Measurements from ENCODE around the gene DEFB129.
"Not testable (repeated sequence)": the region's sequence is repeated elsewhere in the genome, so short reads cannot be mapped to it uniquely, and the experiment has no call there.

DEFB129 gene

GRCh38 chr20:251354-251753, 24.3 kb downstream of the DEFB129 start:
- Histone ChIP-seq H3K36me3 (ENCODE audit: control insufficient read depth, insufficient read depth, low read length) (no peaks in the 10 kb centered on the region), H3K4me3 (ENCODE audit: insufficient read depth, low read depth, low read length, poor library complexity, severe bottlenecking) (no peak overlapping the region), H3K4me1 (ENCODE audit: control insufficient read depth, insufficient read depth, low read length, poor library complexity, severe bottlenecking) (no peaks in the 10 kb centered on the region), H3K9me3 (ENCODE audit: control insufficient read depth, low read length) (no peaks in the 10 kb centered on the region), H3K27me3 (replicated peaks; ENCODE audit: control insufficient read depth, insufficient read depth, low read length, poor library complexity, severe bottlenecking) (no peaks in the 10 kb centered on the region), H3K27ac (ENCODE audit: insufficient read depth, low read length, poor library complexity, severe bottlenecking) (no peak overlapping the region)
- no peak for DNase-seq

- Histone ChIP-seq H3K4me3 (ENCODE audit: insufficient read depth, low read depth, low read length, poor library complexity, severe bottlenecking) (no peak overlapping the region), H3K9me3 (ENCODE audit: control insufficient read depth, low read length) (no peaks in the 10 kb centered on the region), H3K27ac (ENCODE audit: insufficient read depth, low read length, poor library complexity, severe bottlenecking) (no peak overlapping the region), H3K36me3 (ENCODE audit: control insufficient read depth, insufficient read depth, low read length) (no peaks in the 10 kb centered on the region), H3K4me1 (ENCODE audit: control insufficient read depth, insufficient read depth, low read length, poor library complexity, severe bottlenecking) (no peaks in the 10 kb centered on the region), H3K27me3 (replicated peaks; ENCODE audit: control insufficient read depth, insufficient read depth, low read length, poor library complexity, severe bottlenecking) (no peaks in the 10 kb centered on the region)
- no peak for DNase-seq
Observed at GRCh38 chr20:252801-253200, 25.7 kb downstream of the DEFB129 start.

- H3K4me3 ChIP-seq (ENCODE audit: insufficient read depth, low read depth, low read length, poor library complexity, severe bottlenecking); DNase-seq; H3K27ac ChIP-seq (ENCODE audit: insufficient read depth, low read length, poor library complexity, severe bottlenecking); H3K36me3 ChIP-seq (ENCODE audit: control insufficient read depth, insufficient read depth, low read length); H3K9me3 ChIP-seq (ENCODE audit: control insufficient read depth, low read length); H3K27me3 ChIP-seq (replicated peaks; ENCODE audit: control insufficient read depth, insufficient read depth, low read length, poor library complexity, severe bottlenecking); H3K4me1 ChIP-seq (ENCODE audit: control insufficient read depth, insufficient read depth, low read length, poor library complexity, severe bottlenecking): not testable (repeated sequence)
Observed at GRCh38 chr20:253447-253846, 26.4 kb downstream of the DEFB129 start.

- DNase-seq = no peak
- Histone ChIP-seq H3K27me3 (replicated peaks; ENCODE audit: control insufficient read depth, insufficient read depth, low read length, poor library complexity, severe bottlenecking) (no peaks in the 10 kb centered on the region), H3K4me3 (ENCODE audit: insufficient read depth, low read depth, low read length, poor library complexity, severe bottlenecking) (no peak within 1 kb of the TSS), H3K36me3 (ENCODE audit: control insufficient read depth, insufficient read depth, low read length) (no peaks in the 10 kb centered on the region), H3K9me3 (ENCODE audit: control insufficient read depth, low read length) (no peaks in the 10 kb centered on the region), H3K27ac (ENCODE audit: insufficient read depth, low read length, poor library complexity, severe bottlenecking) (no peak within 1 kb of the TSS), H3K4me1 (ENCODE audit: control insufficient read depth, insufficient read depth, low read length, poor library complexity, severe bottlenecking) (no peaks in the 10 kb centered on the region)
Observed at GRCh38 chr20:257419-257818, 30.4 kb downstream of the DEFB129 start, which contains the start of gene DEFB132. Gene DEFB132, plus strand, starts transcription at chr20:257724. Its CDS starts 55 bp downstream, at chr20:257779.

GRCh38 chr20:258269-258858, 31.3 kb downstream of the DEFB129 start:
- H3K4me1 ChIP-seq (ENCODE audit: control insufficient read depth, insufficient read depth, low read length, poor library complexity, severe bottlenecking) = no peaks in the 10 kb centered on the region
- H3K27me3 ChIP-seq (replicated peaks; ENCODE audit: control insufficient read depth, insufficient read depth, low read length, poor library complexity, severe bottlenecking) = no peaks in the 10 kb centered on the region
- DNase-seq = no peak
- no peaks in the 10 kb centered on the region for H3K36me3 ChIP-seq (ENCODE audit: control insufficient read depth, insufficient read depth, low read length)
- no peaks in the 10 kb centered on the region for H3K9me3 ChIP-seq (ENCODE audit: control insufficient read depth, low read length)
- no peak overlapping the region for H3K27ac ChIP-seq (ENCODE audit: insufficient read depth, low read length, poor library complexity, severe bottlenecking)
- H3K4me3 ChIP-seq (ENCODE audit: insufficient read depth, low read depth, low read length, poor library complexity, severe bottlenecking) = no peak overlapping the region

GRCh38 chr20:258963-259362, 31.9 kb downstream of the DEFB129 start:
- no peak overlapping the region for H3K27ac ChIP-seq (ENCODE audit: insufficient read depth, low read length, poor library complexity, severe bottlenecking)
- no peak for DNase-seq
- no peak overlapping the region for H3K4me3 ChIP-seq (ENCODE audit: insufficient read depth, low read depth, low read length, poor library complexity, severe bottlenecking)
- H3K36me3 ChIP-seq (ENCODE audit: control insufficient read depth, insufficient read depth, low read length) = no peaks in the 10 kb centered on the region
- H3K9me3 ChIP-seq (ENCODE audit: control insufficient read depth, low read length) = no peaks in the 10 kb centered on the region
- no peaks in the 10 kb centered on the region for H3K27me3 ChIP-seq (replicated peaks; ENCODE audit: control insufficient read depth, insufficient read depth, low read length, poor library complexity, severe bottlenecking)
- no peaks in the 10 kb centered on the region for H3K4me1 ChIP-seq (ENCODE audit: control insufficient read depth, insufficient read depth, low read length, poor library complexity, severe bottlenecking)

GRCh38 chr20:259981-260380, 32.9 kb downstream of the DEFB129 start:
- Histone ChIP-seq H3K27ac (ENCODE audit: insufficient read depth, low read length, poor library complexity, severe bottlenecking) (no peak overlapping the region), H3K36me3 (ENCODE audit: control insufficient read depth, insufficient read depth, low read length) (no peaks in the 10 kb centered on the region), H3K9me3 (ENCODE audit: control insufficient read depth, low read length) (no peaks in the 10 kb centered on the region), H3K27me3 (replicated peaks; ENCODE audit: control insufficient read depth, insufficient read depth, low read length, poor library complexity, severe bottlenecking) (no peaks in the 10 kb centered on the region), H3K4me1 (ENCODE audit: control insufficient read depth, insufficient read depth, low read length, poor library complexity, severe bottlenecking) (no peaks in the 10 kb centered on the region), H3K4me3 (ENCODE audit: insufficient read depth, low read depth, low read length, poor library complexity, severe bottlenecking) (no peak overlapping the region)
- no peak for DNase-seq

- peaks cover 8% of the 10 kb centered on the region for H3K4me1 ChIP-seq (ENCODE audit: control insufficient read depth, insufficient read depth, low read length, poor library complexity, severe bottlenecking)
- no peak overlapping the region for H3K27ac ChIP-seq (ENCODE audit: insufficient read depth, low read length, poor library complexity, severe bottlenecking)
- H3K36me3 ChIP-seq (ENCODE audit: control insufficient read depth, insufficient read depth, low read length) = no peaks in the 10 kb centered on the region
- no peaks in the 10 kb centered on the region for H3K27me3 ChIP-seq (replicated peaks; ENCODE audit: control insufficient read depth, insufficient read depth, low read length, poor library complexity, severe bottlenecking)
- no peak overlapping the region for H3K4me3 ChIP-seq (ENCODE audit: insufficient read depth, low read depth, low read length, poor library complexity, severe bottlenecking)
- DNase-seq = no peak
- no peaks in the 10 kb centered on the region for H3K9me3 ChIP-seq (ENCODE audit: control insufficient read depth, low read length)
Observed at GRCh38 chr20:263701-264100, 36.6 kb downstream of the DEFB129 start.

- Histone ChIP-seq H3K4me1 (ENCODE audit: control insufficient read depth, insufficient read depth, low read length, poor library complexity, severe bottlenecking) (peaks cover 8% of the 10 kb centered on the region), H3K4me3 (ENCODE audit: insufficient read depth, low read depth, low read length, poor library complexity, severe bottlenecking) (peak overlapping the region; percentile 57), H3K36me3 (ENCODE audit: control insufficient read depth, insufficient read depth, low read length) (no peaks in the 10 kb centered on the region), H3K27ac (ENCODE audit: insufficient read depth, low read length, poor library complexity, severe bottlenecking) (no peak overlapping the region), H3K27me3 (replicated peaks; ENCODE audit: control insufficient read depth, insufficient read depth, low read length, poor library complexity, severe bottlenecking) (no peaks in the 10 kb centered on the region), H3K9me3 (ENCODE audit: control insufficient read depth, low read length) (no peaks in the 10 kb centered on the region)
- DNase-seq = peak; percentile 63 to 80 (median 73)
Observed at GRCh38 chr20:266596-267562, 39.8 kb downstream of the DEFB129 start.

GRCh38 chr20:270517-270916, 43.5 kb downstream of the DEFB129 start:
- H3K9me3 ChIP-seq (ENCODE audit: control insufficient read depth, low read length) = no peaks in the 10 kb centered on the region
- no peaks in the 10 kb centered on the region for H3K36me3 ChIP-seq (ENCODE audit: control insufficient read depth, insufficient read depth, low read length)
- H3K27ac ChIP-seq (ENCODE audit: insufficient read depth, low read length, poor library complexity, severe bottlenecking) = no peak overlapping the region
- DNase-seq = no peak
- H3K27me3 ChIP-seq (replicated peaks; ENCODE audit: control insufficient read depth, insufficient read depth, low read length, poor library complexity, severe bottlenecking) = no peaks in the 10 kb centered on the region
- H3K4me1 ChIP-seq (ENCODE audit: control insufficient read depth, insufficient read depth, low read length, poor library complexity, severe bottlenecking) = peaks cover 8% of the 10 kb centered on the region
- H3K4me3 ChIP-seq (ENCODE audit: insufficient read depth, low read depth, low read length, poor library complexity, severe bottlenecking) = no peak overlapping the region

Measured in effector memory CD4-positive, alpha-beta T cell (primary cell).